ENCODE data around the gene CNOT1.
"Not testable (repeated sequence)": the region's sequence is repeated elsewhere in the genome, so short reads cannot be mapped to it uniquely, and the experiment has no call there.

Gene CNOT1

GRCh38 chr16:58644765-58645487 is 15.3 kb upstream of the CNOT1 start:
- no peak for TF ChIP-seq CTCF (IDR thresholded peaks at IDR 0.05; ENCODE audit: low read depth, low read length)
- TF ChIP-seq MYC (IDR thresholded peaks at IDR 0.05; ENCODE audit: low read depth, low read length) = no peak
- TF ChIP-seq POLR2A (IDR thresholded peaks at IDR 0.05; ENCODE audit: extremely low read depth, insufficient read length) = no peak
- TF ChIP-seq MAX (IDR thresholded peaks at IDR 0.05; ENCODE audit: low read depth, low read length) = no peak
- no peak overlapping the region for H3K4me3 ChIP-seq (ENCODE audit: low read depth, low read length)
- DNase-seq (ENCODE audit: low read depth) = no peak

- TF ChIP-seq MAX (IDR thresholded peaks at IDR 0.05; ENCODE audit: low read depth, low read length) (no peak), MYC (IDR thresholded peaks at IDR 0.05; ENCODE audit: low read depth, low read length) (no peak), POLR2A (IDR thresholded peaks at IDR 0.05; ENCODE audit: extremely low read depth, insufficient read length) (no peak), CTCF (IDR thresholded peaks at IDR 0.05; ENCODE audit: low read depth, low read length) (no peak)
- no peak for DNase-seq (ENCODE audit: low read depth)
- no peak overlapping the region for H3K4me3 ChIP-seq (ENCODE audit: low read depth, low read length)
These were observed 14.5 kb upstream of the CNOT1 start for GRCh38 chr16:58644108-58644507.

GRCh38 chr16:58640949-58641348 is 11.3 kb upstream of the CNOT1 start:
- DNase-seq (ENCODE audit: low read depth) = no peak
- TF ChIP-seq MAX (IDR thresholded peaks at IDR 0.05; ENCODE audit: low read depth, low read length) (no peak), MYC (IDR thresholded peaks at IDR 0.05; ENCODE audit: low read depth, low read length) (no peak), POLR2A (IDR thresholded peaks at IDR 0.05; ENCODE audit: extremely low read depth, insufficient read length) (no peak)
- no peak overlapping the region for H3K4me3 ChIP-seq (ENCODE audit: low read depth, low read length)

- no peak for DNase-seq (ENCODE audit: low read depth)
- TF ChIP-seq MAX (IDR thresholded peaks at IDR 0.05; ENCODE audit: low read depth, low read length) (no peak), MYC (IDR thresholded peaks at IDR 0.05; ENCODE audit: low read depth, low read length) (no peak), POLR2A (IDR thresholded peaks at IDR 0.05; ENCODE audit: extremely low read depth, insufficient read length) (no peak), CTCF (IDR thresholded peaks at IDR 0.05; ENCODE audit: low read depth, low read length) (no peak)
- H3K4me3 ChIP-seq (ENCODE audit: low read depth, low read length) = no peak overlapping the region
These were observed 10.2 kb upstream of the CNOT1 start for GRCh38 chr16:58639836-58640235.

GRCh38 chr16:58639230-58639629 is 9.6 kb upstream of the CNOT1 start:
- DNase-seq (ENCODE audit: low read depth) = no peak
- H3K4me3 ChIP-seq (ENCODE audit: low read depth, low read length) = no peak overlapping the region
- no peak for TF ChIP-seq MAX (IDR thresholded peaks at IDR 0.05; ENCODE audit: low read depth, low read length)
- TF ChIP-seq MYC (IDR thresholded peaks at IDR 0.05; ENCODE audit: low read depth, low read length) = no peak
- no peak for TF ChIP-seq CTCF (IDR thresholded peaks at IDR 0.05; ENCODE audit: low read depth, low read length)
- no peak for TF ChIP-seq POLR2A (IDR thresholded peaks at IDR 0.05; ENCODE audit: extremely low read depth, insufficient read length)

- peak; percentile 38 for DNase-seq (ENCODE audit: low read depth)
- no peak for TF ChIP-seq POLR2A (IDR thresholded peaks at IDR 0.05; ENCODE audit: extremely low read depth, insufficient read length)
- no peak for TF ChIP-seq MAX (IDR thresholded peaks at IDR 0.05; ENCODE audit: low read depth, low read length)
- no peak for TF ChIP-seq CTCF (IDR thresholded peaks at IDR 0.05; ENCODE audit: low read depth, low read length)
- TF ChIP-seq MYC (IDR thresholded peaks at IDR 0.05; ENCODE audit: low read depth, low read length) = no peak
- H3K4me3 ChIP-seq (ENCODE audit: low read depth, low read length) = no peak overlapping the region
These were observed 8.8 kb upstream of the CNOT1 start for GRCh38 chr16:58638148-58639036.

- not testable (repeated sequence) for DNase-seq (ENCODE audit: low read depth)
These were observed 7.4 kb upstream of the CNOT1 start for GRCh38 chr16:58637021-58637420.

More at GRCh38 chr16:58637021-58637420, 7.4 kb upstream of the CNOT1 start:
- H3K4me3 ChIP-seq (ENCODE audit: low read depth, low read length) = not testable (repeated sequence)

Measured in NB4 (cell line).